Hematopoietic multipotent progenitor cell (in vitro differentiated cells): Measurements from ENCODE around the gene KRTAP19-6. TPM values are rescaled to one million over a fixed set of nuclear protein-coding genes. Genes with fewer than 3 reads are reported as not detected.
"Not testable (repeated sequence)": the region's sequence is repeated elsewhere in the genome, so short reads cannot be mapped to it uniquely, and the experiment has no call there.

Source experiments
- DNase-seq, 3 donors: peaks; one replicate each; pipeline ENCODE4 v3.0.0-alpha.2; 2011 to 2015; ENCODE audit warnings: low read depth in 2 of 3, low spot score in 2 of 3
- total RNA-seq: library from RNA; depleted of rRNA; stranded (reverse); fragments of >200 nt; gene quantifications from one replicate; pipeline ENCODE4 v1.2.3, GENCODE V29; 2012

KRTAP19-6 gene
- not detected for total RNA-seq

- DNase-seq: no peak
These were observed at the start of gene KRTAP19-6 for GRCh38 chr21:30541764-30542163. KRTAP19-6 (minus strand) TSS chr21:30541864; CDS start chr21:30541833, 31 bp downstream.

- no peak for DNase-seq
These were observed 48.6 kb upstream of the KRTAP19-6 start, which contains the start of gene KRTAP22-2 for GRCh38 chr21:30590297-30590696. KRTAP22-2 (minus strand) TSS chr21:30590397.

GRCh38 chr21:30582870-30583269, 41.2 kb upstream of the KRTAP19-6 start:
- no peak for DNase-seq

GRCh38 chr21:30580132-30580531, 38.5 kb upstream of the KRTAP19-6 start:
- DNase-seq: no peak

GRCh38 chr21:30579346-30579745, 37.7 kb upstream of the KRTAP19-6 start:
- DNase-seq: no peak

GRCh38 chr21:30577766-30578165, 36.1 kb upstream of the KRTAP19-6 start:
- DNase-seq: no peak

GRCh38 chr21:30567617-30568016, 26.0 kb upstream of the KRTAP19-6 start:
- no peak for DNase-seq

- no peak for DNase-seq
These were observed 22.0 kb upstream of the KRTAP19-6 start for GRCh38 chr21:30563630-30564029.

- DNase-seq: no peak
These were observed 21.4 kb upstream of the KRTAP19-6 start for GRCh38 chr21:30563072-30563471.

- no peak for DNase-seq
These were observed 20.3 kb upstream of the KRTAP19-6 start for GRCh38 chr21:30561957-30562356.

- DNase-seq: no peak
These were observed 19.7 kb upstream of the KRTAP19-6 start, which contains the start of gene KRTAP19-7 for GRCh38 chr21:30561264-30561895. KRTAP19-7 (minus strand) TSS chr21:30561314; CDS start chr21:30561289, 25 bp downstream.

- no peak for DNase-seq
These were observed 13.4 kb upstream of the KRTAP19-6 start for GRCh38 chr21:30555095-30555494.

GRCh38 chr21:30552782-30553181, 11.1 kb upstream of the KRTAP19-6 start:
- no peak for DNase-seq

- DNase-seq: no peak
These were observed 22.8 kb downstream of the KRTAP19-6 start for GRCh38 chr21:30518876-30519275.

- no peak for DNase-seq
These were observed 26.0 kb downstream of the KRTAP19-6 start for GRCh38 chr21:30515681-30516080.

- not testable (repeated sequence) for DNase-seq
These were observed 36.0 kb downstream of the KRTAP19-6 start for GRCh38 chr21:30505621-30506205.

GRCh38 chr21:30502041-30502440, 39.6 kb downstream of the KRTAP19-6 start, which contains the start of gene KRTAP19-5:
KRTAP19-5 (minus strand) TSS chr21:30502141; CDS start chr21:30502090, 51 bp downstream.
- DNase-seq: no peak

- DNase-seq: no peak
These were observed 44.6 kb downstream of the KRTAP19-6 start, which contains the start of gene KRTAP19-4 for GRCh38 chr21:30497065-30497464. KRTAP19-4 (minus strand) TSS chr21:30497165; CDS start chr21:30497110, 55 bp downstream.

GRCh38 chr21:30491963-30492428, 49.7 kb downstream of the KRTAP19-6 start, which contains the start of gene KRTAP19-3:
KRTAP19-3 (minus strand) TSS chr21:30492013; CDS start chr21:30491957, 56 bp downstream.
- no peak for DNase-seq
